HepG2 (cell line): ENCODE measurements around the gene ITGAE. TPM values are rescaled to one million over a fixed set of nuclear protein-coding genes. Genes with fewer than 3 reads are reported as not detected.

Experiments used
- AGO2 ChIP-seq: fragments of 200-400 bp; formaldehyde crosslinking; optimal IDR thresholded peaks from 2 replicates; pipeline ENCODE3; 2017; ENCODE audit warnings: mild to moderate bottlenecking, low read depth, low read length, moderate library complexity
- BRCA1 ChIP-seq: sonication (generic); formaldehyde crosslinking; IDR thresholded peaks from 2 replicates; pipeline ENCODE4 v1.4.0; 2020; ENCODE audit warnings: missing genetic modification reagents
- CEBPB ChIP-seq: IDR thresholded peaks from 2 replicates; pipeline ENCODE4 v1.6.1; 2011; ENCODE audit warnings: low read depth, low read length, improper control_type of control experiment, borderline replicate concordance
- EHMT2 ChIP-seq: fragments of 200-600 bp; sonication (generic); IDR thresholded peaks from 2 replicates; pipeline ENCODE4 v1.7.0; 2017; ENCODE audit warnings: antibody characterized with exemption, low read depth, low read length, borderline replicate concordance
- GPN1 ChIP-seq: sonication (generic); formaldehyde crosslinking; IDR thresholded peaks from 2 replicates; pipeline ENCODE4 v1.5.1; 2020; ENCODE audit warnings: missing genetic modification reagents, borderline replicate concordance
- GZF1 ChIP-seq: sonication (generic); formaldehyde crosslinking; IDR thresholded peaks from 2 replicates; pipeline ENCODE4 v1.5.1; 2020; ENCODE audit warnings: mild to moderate bottlenecking, missing genetic modification reagents
- HMG20A ChIP-seq: IDR thresholded peaks from 2 replicates; pipeline ENCODE4 v1.6.1; 2016; ENCODE audit warnings: borderline replicate concordance
- KAT2B ChIP-seq: fragments of 150-350 bp; IDR thresholded peaks from 2 replicates; pipeline ENCODE4 v1.6.1; 2014; ENCODE audit warnings: low read depth, low read length, borderline replicate concordance
- KDM3A ChIP-seq: IDR thresholded peaks from 2 replicates; pipeline ENCODE4 v1.6.1; 2018; ENCODE audit warnings: low read depth, missing compliant biosample characterization
- KLF12 ChIP-seq: sonication (generic); formaldehyde crosslinking; IDR thresholded peaks from 2 replicates; pipeline ENCODE4 v1.4.0; 2020; ENCODE audit warnings: missing genetic modification reagents, borderline replicate concordance
- MIER3 ChIP-seq: IDR thresholded peaks from 2 replicates; pipeline ENCODE4 v1.6.1; 2016; ENCODE audit warnings: missing compliant biosample characterization, borderline replicate concordance
- SAP130 ChIP-seq: IDR thresholded peaks from 2 replicates; pipeline ENCODE4 v1.6.1; 2016; ENCODE audit warnings: low read depth
- SMAD9 ChIP-seq: sonication (generic); formaldehyde crosslinking; IDR thresholded peaks from 2 replicates; pipeline ENCODE4 v1.5.1; 2020; ENCODE audit warnings: mild to moderate bottlenecking, missing genetic modification reagents
- SMYD3 ChIP-seq: sonication (generic); formaldehyde crosslinking; IDR thresholded peaks from 2 replicates; pipeline ENCODE4 v1.8.1; 2023; ENCODE audit warnings: mild to moderate bottlenecking, missing genetic modification reagents
- SRY ChIP-seq: sonication (generic); formaldehyde crosslinking; IDR thresholded peaks from 2 replicates; pipeline ENCODE4 v1.8.0; 2022; ENCODE audit warnings: mild to moderate bottlenecking, missing genetic modification reagents
- TOE1 ChIP-seq: sonication (generic); formaldehyde crosslinking; IDR thresholded peaks from 2 replicates; pipeline ENCODE4 v1.4.0; 2020; ENCODE audit warnings: mild to moderate bottlenecking, missing genetic modification reagents
- ZNF292 ChIP-seq: sonication (generic); formaldehyde crosslinking; IDR thresholded peaks from 2 replicates; pipeline ENCODE4 v1.8.1; 2022; ENCODE audit warnings: mild to moderate bottlenecking, low read depth, missing genetic modification reagents, borderline replicate concordance
- ZNF335 ChIP-seq: sonication (generic); formaldehyde crosslinking; IDR thresholded peaks from 2 replicates; pipeline ENCODE4 v1.4.0; 2020; ENCODE audit warnings: missing genetic modification reagents
- ZNF775 ChIP-seq: sonication (generic); formaldehyde crosslinking; IDR thresholded peaks from 2 replicates; pipeline ENCODE4 v1.4.0; 2020; ENCODE audit warnings: missing genetic modification reagents, mild to moderate bottlenecking, moderate library complexity, borderline replicate concordance
- ZNF850 ChIP-seq: sonication (generic); formaldehyde crosslinking; conservative IDR thresholded peaks from 2 replicates; pipeline ENCODE4 v1.9.0; 2021; ENCODE audit warnings: mild to moderate bottlenecking, missing genetic modification reagents
- polyA plus RNA-seq, 8 experiments: library from polyadenylated mRNA; depleted of rRNA in 3 of 8; stranded (reverse) in 7 of 8; unstranded in 1 of 8; fragments of >200 nt; fragmentation: Illumina TruSeq in 4 of 8; extraction: Trizol in 4 of 8; gene quantifications; 2 replicates each; pipeline versions ENCODE4 v1.2.1 to v1.2.3, GENCODE V29; 2011 to 2016; ENCODE audit warnings: low read depth in 4 of 8, missing spikeins in 1 of 8, mixed read lengths in 1 of 8; ENCODE audit not compliant: insufficient read depth in 1 of 8
- total RNA-seq, 5 experiments: library from RNA; depleted of rRNA; stranded (reverse); fragments of >200 nt; fragmentation: Illumina TruSeq; extraction: Trizol; gene quantifications; 2 replicates each; pipeline ENCODE4 v1.2.3, GENCODE V29; 2016; ENCODE audit warnings: low read depth in 1 of 5
- TF ChIP-seq, protein P1 (sequence below): sonication (generic); formaldehyde crosslinking; IDR thresholded peaks from 2 replicates; pipeline ENCODE4 v1.5.0; 2020; ENCODE audit warnings: missing genetic modification reagents
- TF ChIP-seq, protein P2 (sequence below): sonication (generic); formaldehyde crosslinking; IDR thresholded peaks from 2 replicates; pipeline ENCODE4 v1.5.0; 2020; ENCODE audit warnings: mild to moderate bottlenecking, missing genetic modification reagents, borderline replicate concordance
- TF ChIP-seq, protein P3 (sequence below): sonication (generic); formaldehyde crosslinking; IDR thresholded peaks from 2 replicates; pipeline ENCODE4 v1.5.0; 2020; ENCODE audit warnings: missing genetic modification reagents
- TF ChIP-seq, protein P4 (sequence below): sonication (generic); formaldehyde crosslinking; IDR thresholded peaks from 2 replicates; pipeline ENCODE4 v1.4.0; 2020; ENCODE audit warnings: missing genetic modification reagents, borderline replicate concordance
- TF ChIP-seq, protein P5 (sequence below): sonication (generic); formaldehyde crosslinking; IDR thresholded peaks from 2 replicates; pipeline ENCODE4 v1.4.0; 2020; ENCODE audit warnings: missing genetic modification reagents

ITGAE gene
- total and polyA plus RNA-seq, 2 of the 13 experiments (the other 11 are each of a cell fraction or from before 2014, with no cell fraction given) = 42.3 to 49.0 TPM

DNA sequence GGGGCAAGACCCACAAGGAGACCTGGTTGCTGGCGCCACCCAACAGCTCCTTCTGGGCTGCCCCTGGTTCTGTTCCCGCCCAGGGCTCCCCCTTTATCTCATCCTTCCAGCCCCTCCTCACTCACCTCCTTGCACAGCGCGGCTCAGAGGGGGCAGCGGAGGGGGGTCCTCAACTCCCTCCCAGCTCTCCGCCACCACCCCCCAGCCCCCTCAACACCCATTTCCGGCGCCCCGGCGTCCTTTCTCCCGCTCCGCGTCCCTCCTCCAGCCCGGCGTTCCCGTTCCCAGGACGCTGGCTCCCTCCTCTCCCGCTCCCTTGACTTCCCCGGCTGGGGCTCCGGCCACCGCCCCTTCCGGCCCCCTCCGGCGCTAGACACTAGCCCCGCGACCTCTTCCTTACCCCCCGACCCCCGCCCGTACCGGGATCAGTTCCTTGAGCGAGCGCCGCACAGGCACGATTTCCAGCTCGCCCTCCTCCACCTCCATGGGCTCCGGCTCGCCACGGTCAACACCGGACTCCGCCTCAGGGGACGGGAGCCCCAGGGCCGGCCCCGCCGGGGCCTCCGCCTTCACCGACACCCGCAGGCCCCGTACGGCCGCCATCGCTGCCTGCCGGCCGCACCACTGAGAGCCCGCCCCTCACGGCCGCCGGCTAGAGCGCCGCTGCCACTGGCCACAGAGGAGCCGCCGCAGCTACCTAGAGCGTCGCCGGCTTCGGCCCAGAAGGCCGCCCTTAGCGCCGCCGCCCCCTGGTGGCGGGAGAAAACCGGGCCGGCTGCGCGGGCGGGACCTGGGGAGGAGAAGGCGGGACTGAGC is 44.8 kb upstream of the ITGAE start, which contains the start of gene NCBP3 (continued):
- TF ChIP-seq, protein P1, sequence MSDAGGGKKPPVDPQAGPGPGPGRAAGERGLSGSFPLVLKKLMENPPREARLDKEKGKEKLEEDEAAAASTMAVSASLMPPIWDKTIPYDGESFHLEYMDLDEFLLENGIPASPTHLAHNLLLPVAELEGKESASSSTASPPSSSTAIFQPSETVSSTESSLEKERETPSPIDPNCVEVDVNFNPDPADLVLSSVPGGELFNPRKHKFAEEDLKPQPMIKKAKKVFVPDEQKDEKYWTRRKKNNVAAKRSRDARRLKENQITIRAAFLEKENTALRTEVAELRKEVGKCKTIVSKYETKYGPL (CRISPR knock-in tag) = no peak
- TF ChIP-seq GZF1 (CRISPR knock-in tag) (no peak), ZNF335 (CRISPR knock-in tag) (0 out of 2 replicates have a peak, but pooled peaks have one; percentile 34), EHMT2 (no peak), ZNF292 (no peak), BRCA1 (no peak), ZNF850 (CRISPR knock-in tag) (no peak), TOE1 (CRISPR knock-in tag) (no peak), KAT2B (no peak), HMG20A (CRISPR knock-in tag) (no peak), SRY (CRISPR knock-in tag) (peak; percentile 95), GPN1 (CRISPR knock-in tag) (no peak), SMYD3 (CRISPR knock-in tag) (peak; percentile 71; the same call in 1 of the 2 replicates), KDM3A (CRISPR knock-in tag) (peak; percentile 83; the same call in 1 of the 2 replicates), MIER3 (peak; percentile 66; the same call in 1 of the 2 replicates), CEBPB (no peak), ZNF775 (CRISPR knock-in tag) (no peak), SAP130 (peak; percentile 90), AGO2 (peak; percentile 69), SMAD9 (CRISPR knock-in tag) (peak; percentile 52; the same call in 1 of the 2 replicates), KLF12 (peak; percentile 65; the same call in 1 of the 2 replicates)
- TF ChIP-seq, protein P2, sequence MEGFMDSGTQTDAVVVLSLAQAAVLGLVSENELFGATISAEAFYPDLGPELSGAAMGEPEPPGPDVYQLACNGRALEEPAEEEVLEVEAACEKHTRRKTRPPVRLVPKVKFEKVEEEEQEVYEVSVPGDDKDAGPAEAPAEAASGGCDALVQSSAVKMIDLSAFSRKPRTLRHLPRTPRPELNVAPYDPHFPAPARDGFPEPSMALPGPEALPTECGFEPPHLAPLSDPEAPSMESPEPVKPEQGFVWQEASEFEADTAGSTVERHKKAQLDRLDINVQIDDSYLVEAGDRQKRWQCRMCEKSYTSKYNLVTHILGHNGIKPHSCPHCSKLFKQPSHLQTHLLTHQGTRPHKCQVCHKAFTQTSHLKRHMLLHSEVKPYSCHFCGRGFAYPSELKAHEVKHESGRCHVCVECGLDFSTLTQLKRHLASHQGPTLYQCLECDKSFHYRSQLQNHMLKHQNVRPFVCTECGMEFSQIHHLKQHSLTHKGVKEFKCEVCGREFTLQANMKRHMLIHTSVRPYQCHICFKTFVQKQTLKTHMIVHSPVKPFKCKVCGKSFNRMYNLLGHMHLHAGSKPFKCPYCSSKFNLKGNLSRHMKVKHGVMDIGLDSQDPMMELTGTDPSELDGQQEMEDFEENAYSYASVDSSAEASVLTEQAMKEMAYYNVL (CRISPR knock-in tag) = peak; percentile 89; the same call in 1 of the 2 replicates
- TF ChIP-seq, protein P3, sequence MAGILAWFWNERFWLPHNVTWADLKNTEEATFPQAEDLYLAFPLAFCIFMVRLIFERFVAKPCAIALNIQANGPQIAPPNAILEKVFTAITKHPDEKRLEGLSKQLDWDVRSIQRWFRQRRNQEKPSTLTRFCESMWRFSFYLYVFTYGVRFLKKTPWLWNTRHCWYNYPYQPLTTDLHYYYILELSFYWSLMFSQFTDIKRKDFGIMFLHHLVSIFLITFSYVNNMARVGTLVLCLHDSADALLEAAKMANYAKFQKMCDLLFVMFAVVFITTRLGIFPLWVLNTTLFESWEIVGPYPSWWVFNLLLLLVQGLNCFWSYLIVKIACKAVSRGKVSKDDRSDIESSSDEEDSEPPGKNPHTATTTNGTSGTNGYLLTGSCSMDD (CRISPR knock-in tag) = no peak
- TF ChIP-seq, protein P4, sequence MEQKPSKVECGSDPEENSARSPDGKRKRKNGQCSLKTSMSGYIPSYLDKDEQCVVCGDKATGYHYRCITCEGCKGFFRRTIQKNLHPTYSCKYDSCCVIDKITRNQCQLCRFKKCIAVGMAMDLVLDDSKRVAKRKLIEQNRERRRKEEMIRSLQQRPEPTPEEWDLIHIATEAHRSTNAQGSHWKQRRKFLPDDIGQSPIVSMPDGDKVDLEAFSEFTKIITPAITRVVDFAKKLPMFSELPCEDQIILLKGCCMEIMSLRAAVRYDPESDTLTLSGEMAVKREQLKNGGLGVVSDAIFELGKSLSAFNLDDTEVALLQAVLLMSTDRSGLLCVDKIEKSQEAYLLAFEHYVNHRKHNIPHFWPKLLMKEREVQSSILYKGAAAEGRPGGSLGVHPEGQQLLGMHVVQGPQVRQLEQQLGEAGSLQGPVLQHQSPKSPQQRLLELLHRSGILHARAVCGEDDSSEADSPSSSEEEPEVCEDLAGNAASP (CRISPR knock-in tag) = peak; percentile 29; the same call in 1 of the 2 replicates
- TF ChIP-seq, protein P5, sequence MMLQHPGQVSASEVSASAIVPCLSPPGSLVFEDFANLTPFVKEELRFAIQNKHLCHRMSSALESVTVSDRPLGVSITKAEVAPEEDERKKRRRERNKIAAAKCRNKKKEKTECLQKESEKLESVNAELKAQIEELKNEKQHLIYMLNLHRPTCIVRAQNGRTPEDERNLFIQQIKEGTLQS = peak; percentile 45; the same call in 1 of the 2 replicates
